Measurements from ENCODE around the gene KCNC2.

KCNC2 gene

DNA sequence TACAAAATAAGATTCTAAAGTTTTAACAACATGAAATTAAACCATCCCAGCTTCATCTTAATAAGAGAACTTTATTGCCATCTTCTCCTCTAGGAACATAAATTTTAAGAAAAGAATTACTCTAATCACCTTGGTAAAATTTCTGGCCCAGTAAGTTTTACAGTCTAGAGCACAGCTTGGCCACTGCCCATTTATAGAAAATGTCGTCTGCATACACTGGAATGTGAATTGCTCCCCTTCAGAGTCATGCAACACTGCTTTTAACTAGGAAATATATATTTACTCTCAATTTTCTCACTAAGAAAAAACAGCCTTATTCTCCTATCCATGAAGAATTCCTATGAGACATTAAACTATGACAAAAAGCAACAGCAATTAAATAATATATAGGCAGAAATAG, 48.2 kb downstream of the KCNC2 start:
- ATAC-seq (ENCODE audit: insufficient read depth, low read depth) (no peak), DNase-seq (no peak)
- Histone ChIP-seq H3K79me2 (ENCODE audit: insufficient read depth, low read length) (no peaks in the 10 kb centered on the region), H2AFZ (ENCODE audit: low read depth, low read length) (no peak overlapping the region), H3K36me3 (ENCODE audit: insufficient read depth, low read length) (no peaks in the 10 kb centered on the region), H3K27me3 (ENCODE audit: insufficient read depth, low read length, poor library complexity) (no peaks in the 10 kb centered on the region), H3K27ac (ENCODE audit: low read length) (no peak overlapping the region), H4K20me1 (ENCODE audit: insufficient read depth, low read length) (no peaks in the 10 kb centered on the region), H3K4me1 (ENCODE audit: insufficient read depth, low read length) (no peaks in the 10 kb centered on the region), H3K4me3 (ENCODE audit: low read depth in 1 of 2, low read length in 2 of 2) (no peak overlapping the region), H3K9me3 (ENCODE audit: insufficient read depth, low read length, severe bottlenecking) (no peaks in the 10 kb centered on the region), H3K4me2 (ENCODE audit: insufficient read depth, low read length) (no peak overlapping the region), H3K9ac (ENCODE audit: low read depth, low read length) (no peak overlapping the region)
- TF ChIP-seq, protein P1, sequence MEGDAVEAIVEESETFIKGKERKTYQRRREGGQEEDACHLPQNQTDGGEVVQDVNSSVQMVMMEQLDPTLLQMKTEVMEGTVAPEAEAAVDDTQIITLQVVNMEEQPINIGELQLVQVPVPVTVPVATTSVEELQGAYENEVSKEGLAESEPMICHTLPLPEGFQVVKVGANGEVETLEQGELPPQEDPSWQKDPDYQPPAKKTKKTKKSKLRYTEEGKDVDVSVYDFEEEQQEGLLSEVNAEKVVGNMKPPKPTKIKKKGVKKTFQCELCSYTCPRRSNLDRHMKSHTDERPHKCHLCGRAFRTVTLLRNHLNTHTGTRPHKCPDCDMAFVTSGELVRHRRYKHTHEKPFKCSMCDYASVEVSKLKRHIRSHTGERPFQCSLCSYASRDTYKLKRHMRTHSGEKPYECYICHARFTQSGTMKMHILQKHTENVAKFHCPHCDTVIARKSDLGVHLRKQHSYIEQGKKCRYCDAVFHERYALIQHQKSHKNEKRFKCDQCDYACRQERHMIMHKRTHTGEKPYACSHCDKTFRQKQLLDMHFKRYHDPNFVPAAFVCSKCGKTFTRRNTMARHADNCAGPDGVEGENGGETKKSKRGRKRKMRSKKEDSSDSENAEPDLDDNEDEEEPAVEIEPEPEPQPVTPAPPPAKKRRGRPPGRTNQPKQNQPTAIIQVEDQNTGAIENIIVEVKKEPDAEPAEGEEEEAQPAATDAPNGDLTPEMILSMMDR (IDR thresholded peaks at IDR 0.05; ENCODE audit: borderline replicate concordance, extremely low read depth, low read length, poor library complexity, severe bottlenecking): no peak
- TF ChIP-seq EZH2 (IDR thresholded peaks at IDR 0.05; ENCODE audit: borderline replicate concordance, low read depth, low read length, severe bottlenecking): no peak

DNA sequence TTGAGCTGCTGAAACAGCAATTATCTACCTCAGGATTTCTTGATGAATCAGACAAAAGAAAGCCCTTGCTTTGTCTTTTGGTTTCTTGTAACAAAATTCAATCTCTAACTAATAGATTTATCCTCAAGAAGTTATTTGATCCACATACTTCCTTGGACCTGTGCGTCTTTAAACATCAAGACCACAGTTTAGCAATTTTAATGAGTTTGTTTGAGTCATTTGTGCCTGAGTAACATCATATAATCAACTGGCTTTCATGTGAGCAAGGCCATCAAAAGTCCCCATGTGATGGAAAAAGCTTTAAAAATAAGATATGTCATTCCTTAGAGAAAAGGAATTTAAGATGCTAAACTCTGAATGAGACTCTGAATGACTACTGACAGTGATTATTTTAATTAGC, 52.3 kb downstream of the KCNC2 start:
- H3K27ac ChIP-seq (ENCODE audit: low read length): no peak overlapping the region
- H3K9ac ChIP-seq (ENCODE audit: low read depth, low read length): no peak overlapping the region
- no peaks in the 10 kb centered on the region for H4K20me1 ChIP-seq (ENCODE audit: insufficient read depth, low read length)
- H2AFZ ChIP-seq (ENCODE audit: low read depth, low read length): no peak overlapping the region
- TF ChIP-seq, protein P1 (IDR thresholded peaks at IDR 0.05; ENCODE audit: borderline replicate concordance, extremely low read depth, low read length, poor library complexity, severe bottlenecking): no peak
- no peak for TF ChIP-seq EZH2 (IDR thresholded peaks at IDR 0.05; ENCODE audit: borderline replicate concordance, low read depth, low read length, severe bottlenecking)
- H3K4me3 ChIP-seq (ENCODE audit: low read depth in 1 of 2, low read length in 2 of 2): no peak overlapping the region
- H3K9me3 ChIP-seq (ENCODE audit: insufficient read depth, low read length, severe bottlenecking): no peaks in the 10 kb centered on the region
- no peak for ATAC-seq (ENCODE audit: insufficient read depth, low read depth)
- no peaks in the 10 kb centered on the region for H3K36me3 ChIP-seq (ENCODE audit: insufficient read depth, low read length)
- no peak for DNase-seq
- H3K27me3 ChIP-seq (ENCODE audit: insufficient read depth, low read length, poor library complexity): peaks cover 4% of the 10 kb centered on the region
- no peaks in the 10 kb centered on the region for H3K79me2 ChIP-seq (ENCODE audit: insufficient read depth, low read length)
- no peaks in the 10 kb centered on the region for H3K4me1 ChIP-seq (ENCODE audit: insufficient read depth, low read length)
- H3K4me2 ChIP-seq (ENCODE audit: insufficient read depth, low read length): no peak overlapping the region

GRCh38 chr12:75155962-75156361, 53.7 kb downstream of the KCNC2 start:
- no peak for ATAC-seq (ENCODE audit: insufficient read depth, low read depth)
- Histone ChIP-seq H2AFZ (ENCODE audit: low read depth, low read length) (no peak overlapping the region), H3K4me1 (ENCODE audit: insufficient read depth, low read length) (no peaks in the 10 kb centered on the region), H3K4me3 (ENCODE audit: low read depth in 1 of 2, low read length in 2 of 2) (no peak overlapping the region), H3K9ac (ENCODE audit: low read depth, low read length) (no peak overlapping the region), H4K20me1 (ENCODE audit: insufficient read depth, low read length) (no peaks in the 10 kb centered on the region), H3K27ac (ENCODE audit: low read length) (no peak overlapping the region), H3K9me3 (ENCODE audit: insufficient read depth, low read length, severe bottlenecking) (no peaks in the 10 kb centered on the region), H3K36me3 (ENCODE audit: insufficient read depth, low read length) (no peaks in the 10 kb centered on the region), H3K4me2 (ENCODE audit: insufficient read depth, low read length) (no peak overlapping the region), H3K27me3 (ENCODE audit: insufficient read depth, low read length, poor library complexity) (peaks cover 4% of the 10 kb centered on the region), H3K79me2 (ENCODE audit: insufficient read depth, low read length) (no peaks in the 10 kb centered on the region)
- TF ChIP-seq EZH2 (IDR thresholded peaks at IDR 0.05; ENCODE audit: borderline replicate concordance, low read depth, low read length, severe bottlenecking): no peak
- TF ChIP-seq, protein P1 (IDR thresholded peaks at IDR 0.05; ENCODE audit: borderline replicate concordance, extremely low read depth, low read length, poor library complexity, severe bottlenecking): no peak
- no peak for DNase-seq

DNA sequence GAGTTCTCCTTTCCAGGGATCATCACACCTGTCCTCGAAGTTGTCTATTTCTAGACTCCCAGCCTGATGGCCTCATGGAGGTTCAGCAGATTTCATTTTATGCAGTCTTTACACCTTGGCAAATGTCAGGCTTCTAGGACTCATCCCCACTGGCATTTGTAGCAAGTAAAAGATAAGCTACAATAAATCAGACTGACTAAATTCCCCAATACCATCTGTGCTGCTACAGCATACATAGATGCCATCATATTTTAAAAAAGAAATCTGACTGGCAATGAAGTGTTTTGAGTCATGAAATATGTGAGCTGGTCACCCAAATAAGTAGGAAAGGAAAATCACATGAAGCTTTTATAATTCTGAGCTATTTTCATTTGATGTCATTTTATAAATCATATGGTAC, 55.3 kb downstream of the KCNC2 start:
- no peak for TF ChIP-seq EZH2 (IDR thresholded peaks at IDR 0.05; ENCODE audit: borderline replicate concordance, low read depth, low read length, severe bottlenecking)
- TF ChIP-seq, protein P1 (IDR thresholded peaks at IDR 0.05; ENCODE audit: borderline replicate concordance, extremely low read depth, low read length, poor library complexity, severe bottlenecking): no peak

More for the DNA sequence above, 55.3 kb downstream of the KCNC2 start:
- Histone ChIP-seq H3K9me3 (ENCODE audit: insufficient read depth, low read length, severe bottlenecking) (no peaks in the 10 kb centered on the region), H2AFZ (ENCODE audit: low read depth, low read length) (no peak overlapping the region), H3K36me3 (ENCODE audit: insufficient read depth, low read length) (no peaks in the 10 kb centered on the region), H3K4me3 (ENCODE audit: low read depth in 1 of 2, low read length in 2 of 2) (no peak overlapping the region), H3K9ac (ENCODE audit: low read depth, low read length) (no peak overlapping the region), H4K20me1 (ENCODE audit: insufficient read depth, low read length) (no peaks in the 10 kb centered on the region), H3K4me1 (ENCODE audit: insufficient read depth, low read length) (no peaks in the 10 kb centered on the region), H3K4me2 (ENCODE audit: insufficient read depth, low read length) (no peak overlapping the region), H3K27ac (ENCODE audit: low read length) (no peak overlapping the region), H3K27me3 (ENCODE audit: insufficient read depth, low read length, poor library complexity) (peaks cover 4% of the 10 kb centered on the region), H3K79me2 (ENCODE audit: insufficient read depth, low read length) (no peaks in the 10 kb centered on the region)
- ATAC-seq (ENCODE audit: insufficient read depth, low read depth): no peak
- DNase-seq: no peak
